Astrocyte of the hippocampus (primary cell): ENCODE results near the gene SYT4.

Experiments used
- DNase-seq: peaks from one replicate; pipeline ENCODE4 v3.0.0; 2011; ENCODE audit warnings: low read depth, low spot score

Gene SYT4

GRCh38 chr18:43220691-43221090 is 56.6 kb downstream of the SYT4 start:
- no peak for DNase-seq
